ENCODE results near the gene IL17RB.

Gene IL17RB

GRCh38 chr3:53812434-53812833 lies 33.9 kb upstream of the IL17RB start:
- DNase-seq (ENCODE audit: low spot score), result no peak

- no peak for DNase-seq (ENCODE audit: low spot score)
Observed at GRCh38 chr3:53813229-53813628, 33.1 kb upstream of the IL17RB start.

GRCh38 chr3:53813876-53814275 lies 32.5 kb upstream of the IL17RB start:
- no peak for DNase-seq (ENCODE audit: low spot score)

GRCh38 chr3:53815067-53815466 lies 31.3 kb upstream of the IL17RB start:
- no peak for DNase-seq (ENCODE audit: low spot score)

GRCh38 chr3:53815651-53816050 lies 30.7 kb upstream of the IL17RB start:
- no peak for DNase-seq (ENCODE audit: low spot score)

- no peak for DNase-seq (ENCODE audit: low spot score)
Observed at GRCh38 chr3:53816425-53816824, 29.9 kb upstream of the IL17RB start.

GRCh38 chr3:53817211-53817610 lies 29.2 kb upstream of the IL17RB start:
- no peak for DNase-seq (ENCODE audit: low spot score)

GRCh38 chr3:53817809-53818208 lies 28.6 kb upstream of the IL17RB start:
- no peak for DNase-seq (ENCODE audit: low spot score)

GRCh38 chr3:53818221-53819162 lies 27.9 kb upstream of the IL17RB start:
- no peak for DNase-seq (ENCODE audit: low spot score)

- no peak for DNase-seq (ENCODE audit: low spot score)
Observed at GRCh38 chr3:53819163-53819868, 27.1 kb upstream of the IL17RB start.

- DNase-seq (ENCODE audit: low spot score), result no peak
Observed at GRCh38 chr3:53820084-53820483, 26.3 kb upstream of the IL17RB start.

- DNase-seq (ENCODE audit: low spot score), result no peak
Observed at GRCh38 chr3:53820756-53821580, 25.4 kb upstream of the IL17RB start.

- DNase-seq (ENCODE audit: low spot score), result no peak
Observed at GRCh38 chr3:53821631-53822121, 24.7 kb upstream of the IL17RB start.

- no peak for DNase-seq (ENCODE audit: low spot score)
Observed at GRCh38 chr3:53822331-53822741, 24.0 kb upstream of the IL17RB start.

- DNase-seq (ENCODE audit: low spot score), result no peak
Observed at GRCh38 chr3:53823026-53823955, 23.1 kb upstream of the IL17RB start.

- DNase-seq (ENCODE audit: low spot score), result no peak
Observed at GRCh38 chr3:53823956-53824657, 22.3 kb upstream of the IL17RB start.

- no peak for DNase-seq (ENCODE audit: low spot score)
Observed at GRCh38 chr3:53824795-53825194, 21.6 kb upstream of the IL17RB start.

- no peak for DNase-seq (ENCODE audit: low spot score)
Observed at GRCh38 chr3:53826048-53826447, 20.3 kb upstream of the IL17RB start.

GRCh38 chr3:53828581-53828980 lies 17.8 kb upstream of the IL17RB start:
- no peak for DNase-seq (ENCODE audit: low spot score)

GRCh38 chr3:53829605-53830004 lies 16.8 kb upstream of the IL17RB start:
- no peak for DNase-seq (ENCODE audit: low spot score)
